Measurements from ENCODE around the gene RNLS.

GRCh38 chr10:88523739-88524400 lies 59.2 kb downstream of the RNLS start:
- TF ChIP-seq, protein P1, sequence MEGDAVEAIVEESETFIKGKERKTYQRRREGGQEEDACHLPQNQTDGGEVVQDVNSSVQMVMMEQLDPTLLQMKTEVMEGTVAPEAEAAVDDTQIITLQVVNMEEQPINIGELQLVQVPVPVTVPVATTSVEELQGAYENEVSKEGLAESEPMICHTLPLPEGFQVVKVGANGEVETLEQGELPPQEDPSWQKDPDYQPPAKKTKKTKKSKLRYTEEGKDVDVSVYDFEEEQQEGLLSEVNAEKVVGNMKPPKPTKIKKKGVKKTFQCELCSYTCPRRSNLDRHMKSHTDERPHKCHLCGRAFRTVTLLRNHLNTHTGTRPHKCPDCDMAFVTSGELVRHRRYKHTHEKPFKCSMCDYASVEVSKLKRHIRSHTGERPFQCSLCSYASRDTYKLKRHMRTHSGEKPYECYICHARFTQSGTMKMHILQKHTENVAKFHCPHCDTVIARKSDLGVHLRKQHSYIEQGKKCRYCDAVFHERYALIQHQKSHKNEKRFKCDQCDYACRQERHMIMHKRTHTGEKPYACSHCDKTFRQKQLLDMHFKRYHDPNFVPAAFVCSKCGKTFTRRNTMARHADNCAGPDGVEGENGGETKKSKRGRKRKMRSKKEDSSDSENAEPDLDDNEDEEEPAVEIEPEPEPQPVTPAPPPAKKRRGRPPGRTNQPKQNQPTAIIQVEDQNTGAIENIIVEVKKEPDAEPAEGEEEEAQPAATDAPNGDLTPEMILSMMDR (IDR thresholded peaks at IDR 0.05; ENCODE audit: low read depth, low read length), result no peak
- TF ChIP-seq EZH2phosphoT487 (IDR thresholded peaks at IDR 0.05; ENCODE audit: low read depth), result no peak
